ENCODE results near the gene LRP1B. TPM values are rescaled to one million over a fixed set of nuclear protein-coding genes. Genes with fewer than 3 reads are reported as not detected.

The LRP1B gene
- total RNA-seq, 4 donors from 2014 or later, result 3.3 to 11.1 (median 4.6) TPM

DNA sequence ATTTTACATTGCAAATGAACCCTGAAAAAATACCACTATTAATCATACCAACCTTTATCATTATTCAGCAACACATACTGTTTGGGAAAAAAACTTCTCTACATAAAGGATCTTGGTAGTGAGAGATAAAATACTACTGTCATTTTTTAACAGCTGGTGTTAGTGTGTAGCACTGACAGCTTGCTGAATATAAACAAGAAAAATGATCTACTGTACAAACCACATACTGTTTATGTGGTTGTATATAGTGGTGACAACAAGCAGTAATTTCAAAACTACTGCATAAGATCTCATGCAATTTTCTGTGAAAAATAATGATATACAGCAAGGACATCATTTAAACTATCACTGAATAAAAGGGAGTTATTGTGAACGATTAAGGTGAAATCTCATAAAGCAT lies 601.2 kb downstream of the LRP1B start:
- intact Hi-C loops (cut with DNase I; ENCODE audit: low total_unique reads) (no loop called here), in situ Hi-C loops (cut with MboI; ENCODE audit: low sequenced_read_pairs in 4 of 4) (no loop called here)
- TF ChIP-seq, protein P1, sequence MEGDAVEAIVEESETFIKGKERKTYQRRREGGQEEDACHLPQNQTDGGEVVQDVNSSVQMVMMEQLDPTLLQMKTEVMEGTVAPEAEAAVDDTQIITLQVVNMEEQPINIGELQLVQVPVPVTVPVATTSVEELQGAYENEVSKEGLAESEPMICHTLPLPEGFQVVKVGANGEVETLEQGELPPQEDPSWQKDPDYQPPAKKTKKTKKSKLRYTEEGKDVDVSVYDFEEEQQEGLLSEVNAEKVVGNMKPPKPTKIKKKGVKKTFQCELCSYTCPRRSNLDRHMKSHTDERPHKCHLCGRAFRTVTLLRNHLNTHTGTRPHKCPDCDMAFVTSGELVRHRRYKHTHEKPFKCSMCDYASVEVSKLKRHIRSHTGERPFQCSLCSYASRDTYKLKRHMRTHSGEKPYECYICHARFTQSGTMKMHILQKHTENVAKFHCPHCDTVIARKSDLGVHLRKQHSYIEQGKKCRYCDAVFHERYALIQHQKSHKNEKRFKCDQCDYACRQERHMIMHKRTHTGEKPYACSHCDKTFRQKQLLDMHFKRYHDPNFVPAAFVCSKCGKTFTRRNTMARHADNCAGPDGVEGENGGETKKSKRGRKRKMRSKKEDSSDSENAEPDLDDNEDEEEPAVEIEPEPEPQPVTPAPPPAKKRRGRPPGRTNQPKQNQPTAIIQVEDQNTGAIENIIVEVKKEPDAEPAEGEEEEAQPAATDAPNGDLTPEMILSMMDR (IDR thresholded peaks at IDR 0.05 in 4 of 5, conservative IDR thresholded peaks at IDR 0.05 in 1 of 5), result no peak
- TF ChIP-seq POLR2A (IDR thresholded peaks at IDR 0.05), result no peak
- no peak for ATAC-seq
- DNase-seq, result no peak
- Histone ChIP-seq H3K27me3 (no peaks in the 10 kb centered on the region), H3K9me3 (no peaks in the 10 kb centered on the region), H3K4me3 (no peak overlapping the region), H3K27ac (no peak overlapping the region), H3K36me3 (no peaks in the 10 kb centered on the region), H3K4me1 (no peaks in the 10 kb centered on the region)

DNA sequence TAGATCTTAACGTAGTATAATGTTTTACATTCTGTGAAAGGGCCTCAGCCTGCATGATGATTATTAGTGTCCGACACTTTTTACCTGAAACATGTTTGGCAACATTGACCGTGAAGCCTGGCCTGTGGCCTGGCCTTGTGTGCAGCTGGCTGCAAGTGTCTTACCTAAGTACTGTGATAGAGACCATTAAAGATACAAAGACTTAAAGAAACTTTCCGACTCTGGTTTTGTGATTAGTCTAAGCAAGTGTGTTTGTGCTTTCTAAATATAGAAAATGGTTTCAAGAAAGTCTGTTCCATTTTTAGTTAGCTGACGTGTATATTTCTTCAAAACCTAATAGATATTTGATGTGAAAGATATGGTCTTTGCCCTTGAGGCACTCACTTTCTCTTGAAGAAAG lies 601.8 kb downstream of the LRP1B start:
- ATAC-seq (no peak), DNase-seq (no peak)
- no peak overlapping the region for H3K4me3 ChIP-seq
- in situ Hi-C loops (cut with MboI; ENCODE audit: low sequenced_read_pairs in 4 of 4) (no loop called here), intact Hi-C loops (cut with DNase I; ENCODE audit: low total_unique reads) (no loop called here)
- no peaks in the 10 kb centered on the region for H3K36me3 ChIP-seq
- H3K4me1 ChIP-seq, result no peaks in the 10 kb centered on the region
- no peaks in the 10 kb centered on the region for H3K9me3 ChIP-seq
- TF ChIP-seq, protein P1 (IDR thresholded peaks at IDR 0.05 in 4 of 5, conservative IDR thresholded peaks at IDR 0.05 in 1 of 5), result no peak
- no peak for TF ChIP-seq POLR2A (IDR thresholded peaks at IDR 0.05)
- H3K27me3 ChIP-seq, result no peaks in the 10 kb centered on the region
- no peak overlapping the region for H3K27ac ChIP-seq

DNA sequence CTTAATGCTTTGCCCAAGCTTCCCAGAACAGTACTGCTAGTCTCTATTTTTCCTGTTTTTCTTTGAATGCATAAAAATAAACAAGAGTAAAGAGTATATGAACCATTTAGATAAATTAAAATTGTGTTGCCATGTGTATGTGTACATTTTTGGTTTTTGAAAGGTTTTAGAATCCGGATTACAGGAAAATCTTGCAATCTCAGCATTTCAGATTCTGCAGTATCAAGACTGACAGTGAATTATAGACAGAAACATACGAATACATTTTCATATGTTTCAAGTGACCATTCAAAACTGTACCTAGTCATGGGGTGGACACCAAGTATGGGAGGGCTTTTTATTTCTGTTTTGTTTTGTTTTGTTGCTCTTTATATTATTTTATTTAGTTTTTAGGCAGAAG lies 604.1 kb downstream of the LRP1B start:
- DNase-seq (no peak), ATAC-seq (no peak)
- no peak for TF ChIP-seq POLR2A (IDR thresholded peaks at IDR 0.05)
- TF ChIP-seq, protein P1 (IDR thresholded peaks at IDR 0.05 in 4 of 5, conservative IDR thresholded peaks at IDR 0.05 in 1 of 5), result no peak
- in situ Hi-C loops (cut with MboI; ENCODE audit: low sequenced_read_pairs in 4 of 4), result no loop called here
- intact Hi-C loops (cut with DNase I; ENCODE audit: low total_unique reads), result no loop called here
- Histone ChIP-seq H3K36me3 (no peaks in the 10 kb centered on the region), H3K27ac (no peak overlapping the region), H3K4me1 (no peaks in the 10 kb centered on the region), H3K9me3 (no peaks in the 10 kb centered on the region), H3K4me3 (no peak overlapping the region), H3K27me3 (no peaks in the 10 kb centered on the region)

DNA sequence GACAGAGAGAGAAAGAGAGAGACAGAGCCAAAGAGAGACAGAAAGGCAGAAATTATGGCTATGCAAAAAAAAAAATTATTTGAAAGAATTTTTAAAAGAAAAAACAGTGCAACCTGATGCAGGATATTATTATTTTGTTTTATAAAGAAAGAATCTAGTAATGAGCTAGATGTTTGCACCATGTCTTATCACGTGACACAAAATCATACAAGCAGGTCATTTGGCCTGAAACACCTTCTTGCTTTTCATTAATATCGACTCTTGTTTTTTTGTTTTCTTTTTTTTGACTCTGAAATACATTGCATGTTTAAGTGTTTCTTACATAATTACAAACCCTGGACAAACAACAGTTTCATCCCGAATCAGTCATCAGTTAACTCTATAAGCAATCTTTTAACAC lies 606.0 kb downstream of the LRP1B start:
- Histone ChIP-seq H3K27ac (no peak overlapping the region), H3K4me1 (no peaks in the 10 kb centered on the region), H3K27me3 (no peaks in the 10 kb centered on the region), H3K36me3 (no peaks in the 10 kb centered on the region), H3K4me3 (no peak overlapping the region), H3K9me3 (no peaks in the 10 kb centered on the region)
- intact Hi-C loops (cut with DNase I; ENCODE audit: low total_unique reads), result no loop called here
- DNase-seq, result no peak
- TF ChIP-seq POLR2A (IDR thresholded peaks at IDR 0.05), result no peak
- TF ChIP-seq, protein P1 (IDR thresholded peaks at IDR 0.05 in 4 of 5, conservative IDR thresholded peaks at IDR 0.05 in 1 of 5), result no peak
- ATAC-seq, result no peak
- in situ Hi-C loops (cut with MboI; ENCODE audit: low sequenced_read_pairs in 4 of 4), result no loop called here

DNA sequence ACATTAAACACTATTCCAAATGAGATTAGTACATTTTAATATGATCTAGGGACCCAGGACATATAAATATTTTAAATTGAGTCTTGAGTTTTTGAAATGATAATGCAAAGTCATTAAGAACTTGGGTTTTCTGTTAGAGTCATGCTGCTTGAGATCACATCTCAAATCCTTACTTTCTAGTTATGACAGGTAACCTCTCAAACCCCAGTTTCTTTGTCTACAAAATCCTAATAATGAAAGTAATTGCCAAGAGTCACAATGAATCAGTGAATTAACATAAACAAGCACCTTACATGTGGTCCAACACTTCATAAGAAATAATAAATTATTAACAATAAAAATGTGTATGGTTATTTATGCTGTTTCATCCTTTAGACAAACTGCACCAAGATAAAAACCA lies 607.6 kb downstream of the LRP1B start:
- Histone ChIP-seq H3K4me3 (no peak overlapping the region), H3K27ac (no peak overlapping the region), H3K36me3 (no peaks in the 10 kb centered on the region), H3K4me1 (no peaks in the 10 kb centered on the region), H3K9me3 (no peaks in the 10 kb centered on the region), H3K27me3 (no peaks in the 10 kb centered on the region)
- in situ Hi-C loops (cut with MboI; ENCODE audit: low sequenced_read_pairs in 4 of 4), result no loop called here
- no peak for DNase-seq
- TF ChIP-seq, protein P1 (IDR thresholded peaks at IDR 0.05 in 4 of 5, conservative IDR thresholded peaks at IDR 0.05 in 1 of 5), result no peak
- TF ChIP-seq POLR2A (IDR thresholded peaks at IDR 0.05), result no peak
- no peak for ATAC-seq
- intact Hi-C loops (cut with DNase I; ENCODE audit: low total_unique reads), result no loop called here
